ENCODE measurements around the gene CHIC2.
"Not testable (repeated sequence)": the region's sequence is repeated elsewhere in the genome, so short reads cannot be mapped to it uniquely, and the experiment has no call there.

- not testable (repeated sequence) for TF ChIP-seq CTCF, POLR2A (IDR thresholded peaks at IDR 0.05)
Measured at GRCh38 chr4:54053322-54053721, 11.1 kb downstream of the CHIC2 start.
